ENCODE results near the gene TOMM7. TPM values are rescaled to one million over a fixed set of nuclear protein-coding genes. Genes with fewer than 3 reads are reported as not detected.

TOMM7 gene
- total and polyA plus RNA-seq, 9 of the 15 experiments (the other 6 are each of a cell fraction or from before 2014, with no cell fraction given), result 283 to 1,717 (median 638) TPM

DNA sequence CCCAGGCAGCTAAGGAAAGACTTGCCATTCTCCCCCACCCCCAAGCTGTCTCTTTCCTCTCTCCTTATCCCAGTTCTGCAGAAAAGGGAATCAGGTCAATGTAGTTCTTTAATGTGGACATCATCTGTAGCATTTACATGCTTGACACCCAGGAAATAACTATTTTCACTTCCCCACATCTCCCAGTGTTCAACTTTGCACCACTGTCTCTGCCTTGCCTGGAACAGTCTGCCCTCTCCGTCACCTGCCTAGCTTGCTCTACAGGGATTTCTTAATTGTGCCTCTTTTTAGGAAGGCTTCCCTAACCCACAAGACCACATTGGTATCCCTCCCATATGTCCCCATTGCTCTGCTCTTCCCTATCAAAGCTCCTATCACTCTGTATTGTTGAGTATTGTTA lies 45.9 kb upstream of the TOMM7 start:
- Histone ChIP-seq H3K27ac (ENCODE audit: extremely low read depth, low read depth, low read length) (no peak overlapping the region), H3K4me1 (replicated peaks in 1 of 2; ENCODE audit: control insufficient read depth in 2 of 2, insufficient read depth in 2 of 2, low read length in 2 of 2) (no peaks in the 10 kb centered on the region; a peak in 3 of 5 replicates), H3K36me3 (ENCODE audit: control insufficient read depth, insufficient read depth, low read length) (peaks cover 3% of the 10 kb centered on the region; the same call in 1 of the 3 replicates), H3K9me1 (ENCODE audit: control insufficient read depth, insufficient read depth, low read length) (no peaks in the 10 kb centered on the region), H3K4me3 (no peak overlapping the region), H3K79me2 (ENCODE audit: control insufficient read depth, insufficient read depth, low read length) (no peaks in the 10 kb centered on the region), H2AFZ (ENCODE audit: low read depth, low read length) (no peak overlapping the region), H3K9ac (ENCODE audit: insufficient read depth in 1 of 2, low read depth in 2 of 2, low read length in 2 of 2) (no peak overlapping the region), H4K20me1 (replicated peaks; ENCODE audit: control insufficient read depth, insufficient read depth, low read length) (no peaks in the 10 kb centered on the region), H3K9me3 (replicated peaks; ENCODE audit: control insufficient read depth, insufficient read depth, low read depth, low read length) (no peaks in the 10 kb centered on the region), H3K27me3 (ENCODE audit: control insufficient read depth in 2 of 2, insufficient read depth in 2 of 2, low read length in 2 of 2) (no peaks in the 10 kb centered on the region), H3K4me2 (ENCODE audit: insufficient read depth, low read length) (no peak overlapping the region)
- in situ Hi-C loops (cut with MboI) (no loop called here), intact Hi-C loops (cut with micrococcal nuclease) (no loop called here)
- FAIRE-seq (no peak), ATAC-seq (no peak), DNase-seq (ENCODE audit: extremely low read depth in 1 of 4, low spot score in 3 of 4) (no peak)
- BruUV-seq (replicated peaks), result no TSS peak
- WGBS (ENCODE audit: insufficient coverage, low coverage, missing lambda C conversion rate), result 100% methylated on average over 1 of the region's 1 CpG
- ChIA-PET CTCF (ENCODE audit: low intra/inter-chr PET ratio) (no interaction called here), POLR2A (interaction anchor here (0.6 to 3.2 kb wide), 5 partner anchors 8 to 13 kb away, joined by 3 to 13 read pairs (median 6); no protein-coding TSS in a partner anchor)
- no peak for TF ChIP-seq SIX5 (IDR thresholded peaks at IDR 0.05; ENCODE audit: borderline replicate concordance in 1 of 2, insufficient read depth in 1 of 2, low read depth in 1 of 2, low read length in 2 of 2)
- TF ChIP-seq ZNF274 (IDR thresholded peaks at IDR 0.05; ENCODE audit: borderline replicate concordance, low read depth, low read length), result no peak
- no peak for TF ChIP-seq ZEB2 (IDR thresholded peaks at IDR 0.05)
- no peak for TF ChIP-seq RBFOX2 (IDR thresholded peaks at IDR 0.05; ENCODE audit: low read depth, low read length)
- no peak for TF ChIP-seq KLF6 (CRISPR knock-in tag; IDR thresholded peaks at IDR 0.05; ENCODE audit: borderline replicate concordance)
- TF ChIP-seq KLF13 (tag; IDR thresholded peaks at IDR 0.05; ENCODE audit: borderline replicate concordance, low read depth), result no peak
- TF ChIP-seq XRCC5 (IDR thresholded peaks at IDR 0.05; ENCODE audit: low read depth, low read length), result no peak
- TF ChIP-seq HLTF (IDR thresholded peaks at IDR 0.05), result no peak
- no peak for TF ChIP-seq NUFIP1 (IDR thresholded peaks at IDR 0.05; ENCODE audit: partially characterized antibody)
- TF ChIP-seq BRCA1 (IDR thresholded peaks at IDR 0.05), result no peak
- no peak for TF ChIP-seq BRCA1 (CRISPR knock-in tag; IDR thresholded peaks at IDR 0.05)
- TF ChIP-seq TBL1XR1 (IDR thresholded peaks at IDR 0.05; ENCODE audit: low read length in 2 of 2), result no peak
- no peak for TF ChIP-seq BRD9 (IDR thresholded peaks at IDR 0.05; ENCODE audit: low read depth, partially characterized antibody)
- TF ChIP-seq, protein P1, sequence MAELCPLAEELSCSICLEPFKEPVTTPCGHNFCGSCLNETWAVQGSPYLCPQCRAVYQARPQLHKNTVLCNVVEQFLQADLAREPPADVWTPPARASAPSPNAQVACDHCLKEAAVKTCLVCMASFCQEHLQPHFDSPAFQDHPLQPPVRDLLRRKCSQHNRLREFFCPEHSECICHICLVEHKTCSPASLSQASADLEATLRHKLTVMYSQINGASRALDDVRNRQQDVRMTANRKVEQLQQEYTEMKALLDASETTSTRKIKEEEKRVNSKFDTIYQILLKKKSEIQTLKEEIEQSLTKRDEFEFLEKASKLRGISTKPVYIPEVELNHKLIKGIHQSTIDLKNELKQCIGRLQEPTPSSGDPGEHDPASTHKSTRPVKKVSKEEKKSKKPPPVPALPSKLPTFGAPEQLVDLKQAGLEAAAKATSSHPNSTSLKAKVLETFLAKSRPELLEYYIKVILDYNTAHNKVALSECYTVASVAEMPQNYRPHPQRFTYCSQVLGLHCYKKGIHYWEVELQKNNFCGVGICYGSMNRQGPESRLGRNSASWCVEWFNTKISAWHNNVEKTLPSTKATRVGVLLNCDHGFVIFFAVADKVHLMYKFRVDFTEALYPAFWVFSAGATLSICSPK (IDR thresholded peaks at IDR 0.05; ENCODE audit: borderline replicate concordance), result no peak
- TF ChIP-seq ARID1B (IDR thresholded peaks at IDR 0.05), result no peak
- no peak for TF ChIP-seq LCOR (CRISPR knock-in tag; IDR thresholded peaks at IDR 0.05)
- TF ChIP-seq, protein P2, sequence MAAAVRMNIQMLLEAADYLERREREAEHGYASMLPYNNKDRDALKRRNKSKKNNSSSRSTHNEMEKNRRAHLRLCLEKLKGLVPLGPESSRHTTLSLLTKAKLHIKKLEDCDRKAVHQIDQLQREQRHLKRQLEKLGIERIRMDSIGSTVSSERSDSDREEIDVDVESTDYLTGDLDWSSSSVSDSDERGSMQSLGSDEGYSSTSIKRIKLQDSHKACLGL (CRISPR knock-in tag; IDR thresholded peaks at IDR 0.05; ENCODE audit: borderline replicate concordance, poor library complexity, severe bottlenecking), result no peak

All from K562 (cell line).